Neural cell (in vitro differentiated cells): ENCODE data around the gene CMBL.

ENCODE experiments used
- CTCF ChIP-seq: fragments of 450-650 bp; IDR thresholded peaks from 2 replicates; pipeline ENCODE4 v1.5.1; 2014; ENCODE audit warnings: antibody characterized with exemption, mild to moderate bottlenecking, moderate library complexity; ENCODE audit not compliant: poor library complexity, severe bottlenecking
- EP300 ChIP-seq: fragments of 450-650 bp; conservative IDR thresholded peaks from 2 replicates; pipeline ENCODE4 v1.6.1; 2014; ENCODE audit warnings: antibody characterized with exemption, mild to moderate bottlenecking, moderate library complexity; ENCODE audit not compliant: poor library complexity, severe bottlenecking
- EZH2 ChIP-seq: fragments of 200-600, 300-800 bp; shearing (Covaris generic), sonication (generic); IDR thresholded peaks from 2 replicates; pipeline ENCODE4 v1.6.1; 2014; ENCODE audit warnings: antibody characterized with exemption, low read length, borderline replicate concordance, mild to moderate bottlenecking; ENCODE audit not compliant: insufficient read depth, poor library complexity, severe bottlenecking
- MXI1 ChIP-seq: fragments of 450-650 bp; conservative IDR thresholded peaks from 2 replicates; pipeline ENCODE4 v1.6.1; 2014; ENCODE audit warnings: antibody characterized with exemption, mild to moderate bottlenecking; ENCODE audit not compliant: poor library complexity, severe bottlenecking

- no peak for TF ChIP-seq EP300
- TF ChIP-seq CTCF: no peak
- TF ChIP-seq EZH2: no peak
- TF ChIP-seq MXI1: no peak
Observed at GRCh38 chr5:10329446-10329819, 21.7 kb upstream of the CMBL start.
